DMS114 treated with DMSO at 0.1 percent for 48 hours (cell line): ENCODE results near the gene UMOD.

Source experiments
- DNase-seq: peaks from one replicate; lab custom pipeline; 2025; ENCODE audit not compliant: unreplicated experiment; lab: John Stamatoyannopoulos, UW

UMOD gene

GRCh38 chr16:20364051-20364450 lies 11.5 kb upstream of the UMOD start:
- no peak for DNase-seq

- DNase-seq: no peak
These were observed 10.7 kb upstream of the UMOD start for GRCh38 chr16:20363191-20363590.

DNA sequence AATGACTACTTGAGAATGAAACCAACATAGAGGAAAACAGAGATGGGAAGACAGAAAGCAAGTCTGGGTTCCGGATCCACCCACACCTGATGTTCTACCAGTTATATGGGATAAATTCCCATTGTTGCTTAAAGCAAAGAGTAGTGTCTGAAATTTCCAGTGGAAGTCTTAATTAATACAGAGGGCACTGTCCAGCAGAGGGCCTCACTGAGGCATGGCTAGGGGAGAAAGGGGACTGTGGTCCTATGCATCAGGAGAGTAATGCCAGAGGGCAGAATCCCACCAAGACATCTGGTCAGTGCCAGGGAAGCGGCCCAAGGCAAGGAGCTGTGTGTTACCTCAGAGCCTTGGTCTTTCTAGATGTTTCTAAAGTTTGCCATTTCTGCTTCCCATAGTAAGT lies 7.5 kb upstream of the UMOD start:
- no peak for DNase-seq

GRCh38 chr16:20355114-20355782 lies 2.7 kb upstream of the UMOD start:
- DNase-seq: no peak

GRCh38 chr16:20353379-20353778 lies 864 bp upstream of the UMOD start:
- DNase-seq: no peak

- DNase-seq: no peak
These were observed 2.9 kb downstream of the UMOD start for GRCh38 chr16:20349615-20350014.

- no peak for DNase-seq
These were observed 3.9 kb downstream of the UMOD start for GRCh38 chr16:20348365-20349185.

GRCh38 chr16:20347666-20348364 lies 4.7 kb downstream of the UMOD start:
- DNase-seq: no peak

GRCh38 chr16:20344611-20345010 lies 7.9 kb downstream of the UMOD start:
- no peak for DNase-seq

GRCh38 chr16:20339744-20340143 lies 12.8 kb downstream of the UMOD start:
- no peak for DNase-seq

DNA sequence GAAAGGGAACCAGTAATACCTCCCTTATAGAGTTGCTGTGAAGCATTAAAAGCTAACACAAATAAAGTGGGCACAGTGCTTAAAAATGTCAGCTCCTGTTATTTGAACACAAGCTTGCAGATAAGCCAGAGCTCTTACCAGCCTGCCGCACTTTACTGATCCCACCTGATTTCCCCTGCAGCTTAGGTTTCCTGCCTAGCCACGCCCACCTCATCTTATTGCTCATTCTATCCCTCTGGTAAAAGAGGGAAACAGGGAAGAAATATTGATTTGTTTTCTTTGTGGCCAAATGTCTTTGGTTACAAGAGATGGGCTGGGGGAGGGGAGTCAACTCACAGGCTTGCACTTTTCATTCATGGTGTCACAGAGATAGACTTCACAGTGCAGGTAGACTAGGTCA lies 15.6 kb downstream of the UMOD start:
- no peak for DNase-seq

GRCh38 chr16:20334396-20334795 lies 18.1 kb downstream of the UMOD start:
- no peak for DNase-seq

DNA sequence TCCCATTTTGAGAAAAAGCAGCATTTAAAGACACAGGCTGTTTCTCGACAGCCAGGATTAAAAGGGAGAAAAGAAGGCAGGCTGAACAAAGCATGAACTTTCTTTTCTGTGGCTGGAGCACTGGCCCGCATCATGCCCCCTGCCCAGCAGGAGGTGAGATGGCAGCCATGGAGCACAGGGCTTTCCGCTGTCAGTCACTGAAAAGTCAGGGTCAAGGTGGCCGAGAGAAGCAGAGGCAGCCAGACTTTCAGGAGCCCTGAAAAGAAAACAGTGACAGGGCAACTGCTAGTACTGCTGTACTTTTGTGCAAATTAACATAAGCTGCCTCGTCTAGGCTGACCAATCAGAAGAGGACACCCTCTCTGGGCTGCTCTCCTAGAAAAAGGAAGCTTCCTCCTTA lies 19.4 kb downstream of the UMOD start:
- DNase-seq: no peak

- DNase-seq: no peak
These were observed 20.1 kb downstream of the UMOD start for GRCh38 chr16:20332411-20332810.

GRCh38 chr16:20331635-20332034 lies 20.9 kb downstream of the UMOD start:
- no peak for DNase-seq

DNA sequence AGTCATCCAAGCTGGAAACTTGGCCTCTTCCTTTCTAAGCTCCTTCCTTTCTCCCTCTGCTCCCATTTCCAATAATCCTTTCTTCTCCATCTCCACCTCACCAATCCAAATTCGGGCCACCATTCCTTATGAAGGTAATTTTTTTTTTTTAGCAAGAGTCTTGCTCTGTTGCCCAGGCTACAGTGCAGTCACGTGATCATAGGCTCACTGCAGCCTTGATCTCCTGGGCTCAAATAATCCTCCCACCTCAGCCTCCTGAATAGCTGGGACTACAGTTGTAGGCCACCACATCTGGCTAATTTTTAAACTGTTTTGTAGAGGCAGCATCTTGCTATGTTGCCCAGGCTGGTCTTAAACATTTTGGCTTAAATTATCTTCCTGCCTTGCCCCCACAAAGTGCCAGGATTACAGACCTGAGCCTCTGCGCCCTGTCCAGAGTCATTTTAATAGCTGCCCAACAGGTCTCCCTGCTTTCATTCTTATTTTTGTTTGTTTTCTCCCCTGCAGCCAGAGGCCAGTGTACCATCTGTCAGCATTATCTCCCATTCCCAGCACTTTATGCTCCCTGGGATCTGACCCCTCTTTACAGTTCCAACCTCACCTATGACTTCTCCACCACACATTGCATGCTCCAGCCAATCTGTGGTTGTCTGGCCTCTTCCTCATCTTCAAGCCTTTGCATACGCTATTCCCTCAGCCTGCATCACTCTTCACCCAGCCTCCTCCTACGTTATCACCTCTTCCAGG lies 22.9 kb downstream of the UMOD start:
- no peak for DNase-seq

- DNase-seq: no peak
These were observed 25.0 kb downstream of the UMOD start, which contains the start of gene GP2 for GRCh38 chr16:20327444-20328041. GP2 (minus strand) TSS chr16:20327513; CDS start chr16:20326431, 1,082 bp downstream.

DNA sequence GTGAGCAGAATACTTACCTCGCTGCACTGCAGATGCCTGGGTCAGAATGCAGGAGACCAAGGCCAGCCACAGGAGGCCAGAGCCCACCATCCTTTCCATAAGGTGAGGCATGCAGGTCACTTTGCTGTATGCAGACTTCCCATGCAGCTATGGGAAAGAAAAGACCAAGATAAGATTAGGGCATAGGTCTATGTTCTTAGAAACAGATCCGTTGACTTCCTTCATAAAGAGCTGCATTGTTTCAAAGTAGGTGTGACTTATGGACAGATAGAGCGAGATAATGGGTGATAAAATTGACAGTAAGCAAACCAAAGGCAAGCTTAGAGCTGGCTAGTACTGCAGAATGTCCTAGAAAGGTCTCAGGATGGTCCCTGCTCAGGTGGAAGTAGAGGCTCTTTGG lies 26.2 kb downstream of the UMOD start:
- DNase-seq: no peak

DNA sequence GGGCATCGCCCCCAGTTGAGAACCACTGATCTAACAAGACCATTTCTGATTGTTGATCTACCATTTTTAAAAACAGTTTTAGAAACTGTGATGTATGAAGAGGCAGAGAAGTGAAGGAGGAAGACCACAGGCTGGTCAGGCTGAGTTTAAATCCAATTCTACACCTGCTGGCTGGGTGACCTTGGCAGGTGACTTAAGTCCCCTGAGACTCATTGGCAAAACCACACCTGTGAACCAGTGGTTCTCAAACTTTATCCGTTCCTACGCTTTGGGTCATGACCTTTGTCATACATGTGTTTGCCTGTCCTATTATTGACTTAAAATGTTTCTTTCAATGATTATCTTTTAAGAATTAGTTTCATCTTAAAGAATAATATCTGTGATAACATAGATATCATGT lies 27.5 kb downstream of the UMOD start:
- no peak for DNase-seq

DNA sequence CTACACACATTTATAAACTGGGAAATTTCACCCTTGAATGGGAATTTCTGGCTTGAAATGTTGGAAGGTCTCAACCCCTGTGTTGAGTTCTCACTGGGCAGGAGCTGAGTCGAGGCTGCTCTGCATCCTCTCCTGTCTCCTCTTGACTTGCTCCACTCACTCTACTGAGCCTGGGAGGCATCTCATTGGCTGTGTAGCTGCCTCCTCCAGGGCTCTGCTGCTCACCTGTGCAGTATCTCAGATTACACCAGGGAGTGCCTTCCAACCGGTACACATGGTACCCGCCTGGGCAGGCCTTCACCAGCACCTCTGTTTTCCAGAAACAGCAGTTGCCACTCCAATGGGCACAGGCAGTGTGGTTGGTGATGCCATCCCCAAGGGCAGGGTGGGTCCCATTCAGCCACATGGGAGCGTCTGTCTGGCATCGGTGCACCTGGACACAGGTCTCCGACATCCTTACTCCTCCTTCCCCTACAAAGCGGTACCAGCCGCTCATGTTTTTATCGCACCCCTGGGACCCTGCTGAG lies 28.9 kb downstream of the UMOD start:
- DNase-seq: no peak

DNA sequence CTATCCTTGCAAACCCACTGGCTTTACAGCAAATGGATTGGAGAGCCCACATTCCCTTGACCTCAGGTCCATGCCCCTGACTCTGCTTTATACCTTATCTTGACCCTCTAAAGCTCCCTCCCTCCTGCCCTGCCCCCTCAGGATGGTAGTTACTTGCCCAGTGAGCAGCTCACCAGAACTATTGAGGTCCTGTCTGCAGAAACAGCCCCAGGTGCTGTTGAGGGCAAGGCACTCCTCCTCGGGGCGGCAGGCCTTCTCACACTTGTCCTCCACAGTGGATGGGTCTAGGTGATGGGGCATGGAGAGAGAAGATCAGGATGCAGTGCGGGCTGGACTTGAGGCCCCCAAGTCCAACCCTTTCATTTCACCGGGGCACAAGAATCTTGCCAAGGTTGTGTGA lies 29.8 kb downstream of the UMOD start:
- DNase-seq: no peak
